Parathyroid adenoma (tissue), 2 donors: Measurements from ENCODE around the gene TAAR9.

Experiments used
- H2AFZ ChIP-seq: fragments of 300-600 bp; sonication (generic); one replicate; pipeline ENCODE4 v1.7.0; 2017; ENCODE audit warnings: antibody characterized with exemption, mild to moderate bottlenecking
- H3K27ac ChIP-seq: fragments of 300-600 bp; sonication (generic); one replicate; pipeline ENCODE4 v1.7.0; 2017
- H3K27me3 ChIP-seq: fragments of 300-600 bp; sonication (generic); one replicate; pipeline ENCODE4 v1.7.0; 2017; ENCODE audit warnings: low read length; ENCODE audit not compliant: control insufficient read depth, insufficient read depth
- H3K36me3 ChIP-seq: fragments of 300-600 bp; sonication (generic); one replicate; pipeline ENCODE4 v1.7.0; 2017; ENCODE audit warnings: low read length; ENCODE audit not compliant: control insufficient read depth, insufficient read depth
- H3K4me1 ChIP-seq: fragments of 300-600 bp; sonication (generic); one replicate; pipeline ENCODE4 v1.7.0; 2017; ENCODE audit warnings: control low read depth
- H3K4me2 ChIP-seq: fragments of 300-600 bp; sonication (generic); one replicate; pipeline ENCODE4 v1.7.0; 2017; ENCODE audit warnings: low read length
- H3K4me3 ChIP-seq: fragments of 300-600 bp; sonication (generic); one replicate; pipeline ENCODE4 v1.7.0; 2017; ENCODE audit warnings: low read depth, low read length
- H3K79me2 ChIP-seq: fragments of 300-600 bp; sonication (generic); one replicate; pipeline ENCODE4 v1.7.0; 2017; ENCODE audit warnings: control low read depth
- H3K9ac ChIP-seq: fragments of 300-600 bp; sonication (generic); one replicate; pipeline ENCODE4 v1.7.0; 2017; ENCODE audit warnings: mild to moderate bottlenecking
- H3K9me3 ChIP-seq: fragments of 300-600 bp; sonication (generic); one replicate; pipeline ENCODE4 v1.7.0; 2017; ENCODE audit warnings: low read length; ENCODE audit not compliant: control insufficient read depth
- CTCF ChIP-seq: fragments of 300-600 bp; sonication (generic); IDR thresholded peaks from one replicate; pipeline ENCODE4 v1.7.0; 2017; ENCODE audit warnings: antibody characterized with exemption, mild to moderate bottlenecking
- donor health status: primary hyperparathyroidism.

Gene TAAR9

GRCh38 chr6:132566404-132566803 lies 28.3 kb downstream of the TAAR9 start:
- TF ChIP-seq CTCF = no peak

GRCh38 chr6:132567566-132567965 lies 29.5 kb downstream of the TAAR9 start:
- no peak overlapping the region for H3K4me2 ChIP-seq
- H3K27ac ChIP-seq = no peak overlapping the region
- no peak overlapping the region for H2AFZ ChIP-seq
- H3K36me3 ChIP-seq = no peaks in the 10 kb centered on the region
- no peak overlapping the region for H3K9ac ChIP-seq
- no peak overlapping the region for H3K4me3 ChIP-seq
- no peak for TF ChIP-seq CTCF
- H3K27me3 ChIP-seq = no peaks in the 10 kb centered on the region
- no peaks in the 10 kb centered on the region for H3K4me1 ChIP-seq
- H3K79me2 ChIP-seq = no peaks in the 10 kb centered on the region
- H3K9me3 ChIP-seq = no peaks in the 10 kb centered on the region

More at GRCh38 chr6:132566404-132566803, 28.3 kb downstream of the TAAR9 start:
- no peaks in the 10 kb centered on the region for H3K27me3 ChIP-seq
- no peak overlapping the region for H3K4me3 ChIP-seq
- no peaks in the 10 kb centered on the region for H3K4me1 ChIP-seq
- H2AFZ ChIP-seq = no peak overlapping the region
- H3K9ac ChIP-seq = no peak overlapping the region
- no peaks in the 10 kb centered on the region for H3K36me3 ChIP-seq
- H3K9me3 ChIP-seq = no peaks in the 10 kb centered on the region
- no peaks in the 10 kb centered on the region for H3K79me2 ChIP-seq
- no peak overlapping the region for H3K4me2 ChIP-seq
- H3K27ac ChIP-seq = no peak overlapping the region

- H2AFZ ChIP-seq = no peak overlapping the region
- H3K27me3 ChIP-seq = no peaks in the 10 kb centered on the region
- no peaks in the 10 kb centered on the region for H3K36me3 ChIP-seq
- no peak overlapping the region for H3K9ac ChIP-seq
- H3K9me3 ChIP-seq = no peaks in the 10 kb centered on the region
- no peaks in the 10 kb centered on the region for H3K4me1 ChIP-seq
- TF ChIP-seq CTCF = no peak
- no peaks in the 10 kb centered on the region for H3K79me2 ChIP-seq
- no peak overlapping the region for H3K4me2 ChIP-seq
- no peak overlapping the region for H3K27ac ChIP-seq
- H3K4me3 ChIP-seq = no peak overlapping the region
Observed at GRCh38 chr6:132568611-132569010, 30.5 kb downstream of the TAAR9 start.

- no peak overlapping the region for H3K4me3 ChIP-seq
- TF ChIP-seq CTCF = no peak
- H3K27me3 ChIP-seq = no peaks in the 10 kb centered on the region
Observed at GRCh38 chr6:132569170-132569569, 31.1 kb downstream of the TAAR9 start.

GRCh38 chr6:132570221-132570777 lies 32.2 kb downstream of the TAAR9 start, which contains the start of gene TAAR6:
TSS of gene TAAR6 (plus strand) at chr6:132570322. CDS start at chr6:132570322, 0 bp downstream.
- Histone ChIP-seq H3K9me3 (no peaks in the 10 kb centered on the region), H3K4me1 (no peaks in the 10 kb centered on the region), H2AFZ (no peak within 1 kb of the TSS), H3K27me3 (no peaks in the 10 kb centered on the region), H3K79me2 (no peaks in the 10 kb centered on the region), H3K27ac (no peak within 1 kb of the TSS), H3K4me2 (no peak within 1 kb of the TSS), H3K4me3 (no peak within 1 kb of the TSS), H3K9ac (no peak within 1 kb of the TSS), H3K36me3 (no peaks in the 10 kb centered on the region)
- no peak for TF ChIP-seq CTCF

More at GRCh38 chr6:132569170-132569569, 31.1 kb downstream of the TAAR9 start:
- no peaks in the 10 kb centered on the region for H3K4me1 ChIP-seq
- H3K9ac ChIP-seq = no peak overlapping the region
- no peak overlapping the region for H3K4me2 ChIP-seq
- H3K27ac ChIP-seq = no peak overlapping the region
- no peak overlapping the region for H2AFZ ChIP-seq
- no peaks in the 10 kb centered on the region for H3K9me3 ChIP-seq
- H3K79me2 ChIP-seq = no peaks in the 10 kb centered on the region
- no peaks in the 10 kb centered on the region for H3K36me3 ChIP-seq
